Suppressor macrophage (primary cell): ENCODE measurements around the gene PLA2G6.
"Not testable (repeated sequence)": the region's sequence is repeated elsewhere in the genome, so short reads cannot be mapped to it uniquely, and the experiment has no call there.

ENCODE experiments used
- DNase-seq, 4 experiments: peaks; one replicate each; pipeline ENCODE4 v3.0.0-alpha.2; 2020 to 2022

PLA2G6 gene

DNA sequence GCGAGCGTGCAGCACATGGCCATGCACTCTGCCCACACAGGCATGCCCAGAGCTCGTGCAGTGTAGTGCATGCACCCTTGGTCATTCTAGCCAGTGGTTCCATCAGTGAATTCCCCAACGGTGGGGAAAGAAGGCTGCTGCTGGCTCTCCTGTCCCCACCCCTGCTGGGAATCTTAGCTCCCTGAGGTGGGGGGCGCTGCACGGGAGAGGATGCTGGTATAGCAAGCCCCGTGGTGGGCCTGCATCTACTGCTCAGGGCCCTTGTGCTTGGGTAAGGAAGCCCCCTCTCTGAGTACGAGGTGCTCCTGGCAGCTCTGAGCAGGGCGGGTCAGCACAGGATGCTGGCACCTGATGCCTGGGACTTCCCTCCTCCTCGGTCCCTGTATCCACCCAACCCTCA, 52.6 kb downstream of the PLA2G6 start:
- DNase-seq, result no peak

DNA sequence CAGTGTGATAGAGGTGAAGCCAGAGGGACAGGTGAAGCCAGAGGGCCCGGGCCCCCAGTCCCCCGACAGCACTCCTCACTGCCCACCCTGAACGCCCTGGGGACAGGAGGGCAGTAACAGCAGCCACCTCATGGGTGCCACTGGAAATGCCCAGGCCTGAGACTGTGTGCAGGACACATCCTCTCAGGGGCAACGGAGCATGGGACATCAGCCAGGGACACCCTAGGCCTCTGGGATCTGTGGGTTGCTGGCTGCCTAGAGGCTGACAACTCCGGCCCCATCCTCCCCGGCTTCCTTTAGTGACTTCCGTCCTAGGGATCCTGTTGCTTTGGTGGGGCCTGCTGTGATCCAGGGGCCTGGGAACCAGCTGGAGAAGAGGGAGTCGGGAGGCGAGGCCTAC, 53.8 kb downstream of the PLA2G6 start:
- DNase-seq, result no peak

DNA sequence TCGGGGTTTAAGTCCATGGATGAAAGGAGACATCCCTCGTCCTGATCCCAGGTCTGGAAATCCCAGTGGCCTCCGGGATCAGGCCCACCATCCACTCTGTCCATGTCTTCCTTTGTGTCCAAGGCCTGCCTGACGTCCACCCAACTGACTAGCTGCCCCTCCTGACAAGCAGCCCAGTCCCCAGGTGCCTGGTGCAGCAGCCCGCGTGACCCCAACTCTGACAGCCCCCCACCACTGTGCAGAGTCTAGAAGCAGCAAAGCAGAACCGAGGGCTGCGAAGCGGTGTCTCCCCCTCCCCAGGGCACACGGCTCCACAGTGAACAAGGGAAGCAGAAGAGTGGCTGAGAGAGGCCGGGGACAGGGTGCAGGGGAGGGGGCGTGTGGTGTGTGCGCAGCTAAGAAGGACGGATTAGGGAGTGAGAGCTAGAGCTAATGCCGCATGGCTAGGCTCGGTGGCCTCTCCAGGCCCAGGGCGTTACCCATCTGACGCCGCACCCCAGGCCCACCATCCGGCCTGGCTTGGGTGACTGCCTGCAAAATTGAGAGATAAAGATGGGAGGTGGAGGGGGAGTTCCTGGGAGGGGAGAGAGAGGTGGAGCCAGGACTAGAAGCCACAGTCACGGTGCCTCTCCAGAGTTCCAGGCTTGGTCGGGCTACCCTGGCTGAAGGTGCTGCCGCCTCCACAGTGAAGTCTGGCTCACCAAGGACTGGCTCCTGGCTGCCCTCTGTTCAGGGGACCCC, 54.5 kb downstream of the PLA2G6 start:
- DNase-seq, result no peak

DNA sequence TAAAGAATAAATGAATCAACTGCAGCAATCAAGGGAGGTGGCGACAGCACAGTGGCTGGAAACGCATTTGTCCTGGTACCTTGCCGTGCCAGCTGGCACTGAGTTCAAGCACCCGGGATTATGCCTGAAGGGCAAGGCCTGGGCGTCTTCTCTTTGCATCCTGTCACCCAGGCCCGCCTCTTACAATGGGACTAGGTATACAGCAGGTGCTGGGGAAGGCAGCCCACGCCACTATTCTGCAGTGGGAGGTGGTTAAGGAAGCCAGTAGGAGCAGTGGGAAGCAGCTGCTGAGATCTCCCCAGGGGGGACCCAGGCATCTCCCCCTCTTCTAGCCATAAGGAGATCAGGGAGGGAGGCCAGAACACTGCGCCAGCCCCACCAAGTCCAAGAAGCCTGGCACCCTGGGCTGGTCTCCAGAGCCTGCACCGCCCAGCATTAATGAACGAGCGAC, 55.9 kb downstream of the PLA2G6 start:
- DNase-seq, result no peak

DNA sequence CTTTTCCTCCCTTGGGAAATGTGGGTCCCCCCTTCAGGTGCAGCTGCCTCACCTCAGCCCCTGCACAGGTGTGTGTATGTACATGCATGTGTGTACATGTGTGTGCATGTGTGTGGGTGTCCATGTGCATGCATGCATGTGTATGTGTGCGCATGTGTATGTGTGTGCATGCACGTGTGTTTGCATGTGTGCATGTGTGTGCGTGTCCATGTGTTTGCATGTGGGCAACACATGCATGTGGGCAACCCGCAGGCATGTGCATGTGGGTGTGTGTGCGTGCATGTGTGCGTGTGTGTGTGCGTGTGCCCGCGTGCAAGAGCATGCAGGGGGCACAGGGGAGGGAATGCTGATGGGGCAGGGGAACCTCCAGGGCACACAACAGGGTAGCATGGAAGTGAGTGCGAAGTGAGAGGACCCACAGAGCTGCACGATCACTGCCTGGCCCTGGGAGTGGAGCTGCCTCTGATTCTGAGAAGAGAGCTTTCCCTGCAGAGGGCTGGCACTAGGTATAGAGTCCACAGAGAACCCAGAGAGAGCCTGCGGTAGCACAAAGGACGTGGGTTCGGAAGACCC, 56.5 kb downstream of the PLA2G6 start:
- no peak for DNase-seq

- DNase-seq, result no peak
These were observed 57.2 kb downstream of the PLA2G6 start for GRCh38 chr22:38124236-38124974.

GRCh38 chr22:38122616-38123015, 59.0 kb downstream of the PLA2G6 start:
- no peak for DNase-seq

DNA sequence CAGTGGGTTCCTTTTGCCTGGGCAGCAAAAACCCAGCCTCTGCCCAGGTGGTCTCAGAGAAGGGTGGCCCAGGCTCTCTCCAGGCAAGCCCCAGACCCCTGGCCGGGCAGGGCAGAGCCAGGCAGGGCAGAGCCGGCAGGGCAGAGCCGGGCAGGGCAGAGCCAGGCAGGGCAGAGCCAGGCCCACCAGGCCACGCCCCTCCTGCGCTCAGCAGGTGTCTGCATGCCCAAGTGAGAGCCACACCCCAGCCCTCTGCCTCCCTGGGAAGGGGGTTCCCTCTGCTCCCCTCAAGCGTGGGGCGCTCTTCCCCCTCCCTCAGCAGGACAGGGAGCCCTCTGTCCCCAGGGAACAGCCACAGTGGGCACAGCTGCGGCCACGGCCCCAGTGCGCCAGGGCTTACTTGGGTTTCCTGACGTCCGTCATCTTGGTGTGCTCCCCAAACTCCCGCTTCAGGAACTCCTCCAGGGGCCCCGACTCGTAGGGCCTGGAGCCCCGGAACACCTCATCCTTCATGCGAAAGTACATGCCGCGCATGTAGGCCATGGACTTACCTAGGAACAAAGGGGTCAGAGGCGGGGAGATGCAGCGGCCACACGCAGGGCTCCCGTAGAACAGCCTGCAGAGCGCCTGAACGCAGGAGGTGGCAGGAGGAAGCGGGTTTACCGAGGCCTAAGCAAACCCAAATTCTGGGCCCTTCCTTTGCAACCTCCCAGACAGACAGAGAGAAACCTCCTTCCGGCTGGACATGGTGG, 61.1 kb downstream of the PLA2G6 start:
- DNase-seq, result no peak

DNA sequence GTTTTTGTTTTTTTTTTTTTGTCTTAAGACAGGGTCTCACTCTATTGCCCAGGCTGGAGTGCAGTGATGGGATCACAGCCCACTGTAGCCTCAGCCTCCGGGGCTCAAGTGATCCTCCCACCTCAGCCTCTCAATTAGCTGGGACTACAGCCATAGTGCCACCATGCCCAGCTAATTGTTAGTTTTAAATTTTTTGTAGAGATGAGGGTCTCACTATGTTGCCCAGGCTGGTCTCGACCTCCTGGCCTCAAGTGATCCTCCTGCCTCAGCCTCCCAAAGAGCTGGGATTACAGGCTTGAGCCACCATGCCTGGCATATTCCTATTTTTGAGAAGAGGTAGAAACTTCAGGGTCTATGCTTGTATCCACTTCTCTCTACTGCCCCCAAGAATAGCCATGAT, 62.9 kb downstream of the PLA2G6 start:
- DNase-seq, result not testable (repeated sequence)

- DNase-seq, result no peak
These were observed 63.4 kb downstream of the PLA2G6 start for GRCh38 chr22:38118182-38118581.

DNA sequence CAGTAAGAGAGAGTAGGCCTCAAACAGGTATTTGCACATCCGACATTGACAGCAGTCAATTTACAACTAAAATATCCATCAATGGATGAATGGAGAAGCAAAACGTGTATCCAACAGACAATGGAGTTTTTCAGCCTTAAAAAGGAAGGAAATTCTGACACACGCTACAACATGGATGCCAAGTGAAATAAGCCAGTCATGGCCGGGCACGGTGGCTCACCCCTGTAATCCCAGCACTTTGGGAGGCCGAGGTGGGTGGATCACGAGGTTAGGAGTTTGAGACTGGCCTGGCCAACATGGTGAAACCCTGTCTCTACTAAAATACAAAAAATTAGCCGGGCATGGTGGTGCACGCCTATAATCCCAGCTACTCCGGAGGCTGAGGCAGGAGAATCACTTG, 64.1 kb downstream of the PLA2G6 start:
- DNase-seq, result not testable (repeated sequence)

GRCh38 chr22:38115423-38116205, 66.0 kb downstream of the PLA2G6 start:
- DNase-seq, result no peak

DNA sequence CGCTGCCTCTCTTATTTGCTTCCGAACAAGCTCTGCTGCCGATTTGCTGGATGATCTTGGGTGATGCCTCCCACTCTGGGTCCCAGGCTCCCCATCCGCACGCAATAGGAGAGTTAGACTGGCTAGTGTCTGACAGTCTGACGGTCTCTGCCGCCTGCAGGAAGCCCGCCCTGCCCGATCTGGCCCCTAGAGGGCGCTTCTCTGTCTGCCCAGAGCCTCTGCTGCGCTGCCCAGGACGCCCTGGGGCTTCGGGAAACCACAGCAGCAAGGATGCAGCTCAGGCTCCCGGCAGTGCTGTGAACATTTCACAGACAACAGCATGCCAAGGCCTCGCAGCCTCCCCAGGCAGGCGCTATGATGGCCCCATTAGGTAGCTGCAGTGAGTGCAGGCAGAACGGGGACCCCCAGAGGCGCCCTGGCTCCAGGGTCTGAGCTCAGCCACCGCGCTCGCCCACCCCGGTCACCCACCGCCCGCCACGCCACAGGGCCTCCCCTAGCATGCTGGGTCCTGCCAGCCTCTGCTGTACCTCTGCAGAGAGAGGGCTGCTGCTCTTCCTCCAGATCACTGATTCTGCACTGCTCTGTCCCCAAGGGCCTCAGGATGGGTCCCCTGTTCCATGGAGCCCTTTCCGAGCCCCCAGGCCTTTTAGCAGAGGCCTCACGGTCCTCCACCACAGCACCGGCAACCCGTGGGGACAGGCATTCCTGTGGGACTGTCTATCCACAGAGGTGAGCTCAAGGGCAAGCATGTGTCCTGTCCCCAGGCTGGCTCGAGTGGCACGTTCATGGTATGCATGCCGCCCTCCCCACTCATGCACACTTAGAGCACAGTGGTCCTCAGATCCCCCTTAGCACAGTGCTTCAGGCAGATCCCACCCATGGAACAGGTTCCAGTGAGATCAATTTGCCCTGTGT, 66.9 kb downstream of the PLA2G6 start:
- peak; percentile 85 to 94 (median 92) for DNase-seq

GRCh38 chr22:38112381-38112780, 69.2 kb downstream of the PLA2G6 start:
- DNase-seq, result no peak

- no peak for DNase-seq
These were observed 69.7 kb downstream of the PLA2G6 start for GRCh38 chr22:38111925-38112355.

GRCh38 chr22:38110863-38111852, 70.5 kb downstream of the PLA2G6 start:
- no peak for DNase-seq

DNA sequence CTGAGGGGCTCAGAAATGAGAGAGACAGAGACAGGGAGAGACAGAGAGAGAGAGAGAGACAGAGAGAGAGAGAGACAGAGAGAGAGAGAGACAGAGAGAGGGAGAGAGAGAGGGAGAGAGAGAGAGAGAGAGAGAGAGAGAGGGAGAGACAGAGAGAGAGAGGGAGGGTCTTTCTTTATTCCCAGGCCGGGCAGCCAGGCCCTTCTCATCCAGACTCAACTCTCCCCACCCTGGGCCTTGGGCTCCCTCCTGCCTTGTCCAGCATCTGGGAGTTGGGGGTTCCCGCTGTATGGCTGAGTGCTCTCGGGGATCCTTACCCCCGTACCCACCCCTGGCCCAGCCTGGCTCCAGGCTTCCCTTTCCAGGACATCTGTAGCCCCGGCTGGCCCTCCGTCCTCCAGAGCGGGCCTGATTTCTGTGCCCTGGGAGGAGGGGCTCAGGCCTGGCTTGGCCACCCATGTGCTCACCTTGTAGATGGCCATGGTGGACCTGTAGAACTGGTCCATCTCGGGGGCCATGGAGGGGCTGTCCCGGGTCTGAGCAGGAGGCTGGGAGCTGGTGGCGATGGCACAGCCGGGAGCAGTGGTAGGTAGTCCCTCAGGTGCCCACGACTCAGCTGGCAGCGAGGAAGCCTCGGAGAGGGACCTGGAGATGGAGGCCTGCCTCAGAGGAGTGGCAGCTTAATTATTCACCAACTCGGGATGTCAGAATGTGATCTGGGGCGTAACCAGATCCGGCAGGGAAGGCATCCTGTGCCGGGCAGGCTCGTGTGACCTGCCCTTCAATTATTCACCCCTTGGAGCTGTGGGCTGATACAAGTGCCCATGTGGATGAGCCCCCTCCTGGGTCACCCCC, 71.4 kb downstream of the PLA2G6 start, which contains the start of gene BAIAP2L2:
Gene BAIAP2L2 (minus strand): TSS at position 677 of the 855 bp plus-strand sequence. CDS start 159 bp downstream, at position 518.
- DNase-seq, result no peak

GRCh38 chr22:38109371-38110001, 72.1 kb downstream of the PLA2G6 start:
- DNase-seq, result no peak
